ENCODE results near the gene SPTBN4. TPM values are rescaled to one million over a fixed set of nuclear protein-coding genes. Genes with fewer than 3 reads are reported as not detected.

Gene SPTBN4
- total and polyA plus RNA-seq, 10 of the 15 experiments (the other 5 are each of a cell fraction or from before 2014, with no cell fraction given), result 0.04 to 1.1 (median 0.34) TPM; not detected in 1

- TF ChIP-seq ZBTB4 (CRISPR knock-in tag; IDR thresholded peaks at IDR 0.05), result no peak
- TF ChIP-seq BRCA1 (IDR thresholded peaks at IDR 0.05; ENCODE audit: low read depth, low read length), result no peak
- TF ChIP-seq FOS (IDR thresholded peaks at IDR 0.05; ENCODE audit: borderline replicate concordance, extremely low read depth, insufficient read length), result no peak
- TF ChIP-seq PAX5 (IDR thresholded peaks at IDR 0.05; ENCODE audit: borderline replicate concordance, low read depth, low read length), result no peak
- TF ChIP-seq PBX3 (IDR thresholded peaks at IDR 0.05; ENCODE audit: insufficient replicate concordance, low read depth, low read length), result peak; percentile 84
- 0 out of 2 replicates have a peak, but pooled peaks have one; percentile 12 for TF ChIP-seq CHD2 (IDR thresholded peaks at IDR 0.05; ENCODE audit: borderline replicate concordance, low read depth, low read length)
- no peak for TF ChIP-seq MEF2B (IDR thresholded peaks at IDR 0.05; ENCODE audit: partially characterized antibody, poor library complexity, severe bottlenecking)
- no peak for TF ChIP-seq NFYA (IDR thresholded peaks at IDR 0.05; ENCODE audit: borderline replicate concordance, low read depth, low read length)
- 0 out of 4 replicates have a peak, but pooled peaks of 1 of the 2 experiments have one; percentile 3 for TF ChIP-seq BHLHE40 (IDR thresholded peaks at IDR 0.05; ENCODE audit: borderline replicate concordance in 1 of 2, low read depth in 2 of 2, low read length in 1 of 2)
- TF ChIP-seq HCFC1 (IDR thresholded peaks at IDR 0.05; ENCODE audit: low read length), result no peak
- TF ChIP-seq HDGF (IDR thresholded peaks at IDR 0.05), result peak; percentile 99
- no peak for TF ChIP-seq ESRRA (IDR thresholded peaks at IDR 0.05; ENCODE audit: low read length)
- 0 out of 2 replicates have a peak, but pooled peaks have one; percentile 11 for TF ChIP-seq DPF2 (IDR thresholded peaks at IDR 0.05)
- TF ChIP-seq ATF7 (IDR thresholded peaks at IDR 0.05; ENCODE audit: low read depth), result no peak
- peak; percentile 95 for TF ChIP-seq PKNOX1 (IDR thresholded peaks at IDR 0.05)
These were observed 147.2 kb downstream of the SPTBN4 start (continued) for GRCh38 chr19:40613690-40614621.
